ENCODE measurements around the gene AMOT.

DNA sequence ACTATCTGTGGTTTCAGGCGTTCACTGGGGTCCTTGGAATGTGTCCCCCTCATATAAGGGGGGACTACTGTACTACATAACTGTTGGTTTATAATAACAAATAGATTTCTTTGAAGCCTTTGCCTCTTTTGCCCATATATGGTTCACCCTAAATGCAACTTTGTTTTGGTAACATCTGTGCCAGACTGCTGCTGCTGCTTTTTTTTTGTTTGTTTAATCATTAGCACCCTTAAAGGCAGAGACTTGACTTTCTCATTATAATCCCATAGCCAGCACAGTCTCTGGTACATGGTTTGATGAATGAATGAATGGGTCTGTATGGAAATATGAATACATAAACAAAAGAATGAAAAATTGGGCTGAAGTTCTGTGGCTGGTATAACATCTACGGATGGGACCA is 80.7 kb downstream of the AMOT start:
- TF ChIP-seq, protein P1, sequence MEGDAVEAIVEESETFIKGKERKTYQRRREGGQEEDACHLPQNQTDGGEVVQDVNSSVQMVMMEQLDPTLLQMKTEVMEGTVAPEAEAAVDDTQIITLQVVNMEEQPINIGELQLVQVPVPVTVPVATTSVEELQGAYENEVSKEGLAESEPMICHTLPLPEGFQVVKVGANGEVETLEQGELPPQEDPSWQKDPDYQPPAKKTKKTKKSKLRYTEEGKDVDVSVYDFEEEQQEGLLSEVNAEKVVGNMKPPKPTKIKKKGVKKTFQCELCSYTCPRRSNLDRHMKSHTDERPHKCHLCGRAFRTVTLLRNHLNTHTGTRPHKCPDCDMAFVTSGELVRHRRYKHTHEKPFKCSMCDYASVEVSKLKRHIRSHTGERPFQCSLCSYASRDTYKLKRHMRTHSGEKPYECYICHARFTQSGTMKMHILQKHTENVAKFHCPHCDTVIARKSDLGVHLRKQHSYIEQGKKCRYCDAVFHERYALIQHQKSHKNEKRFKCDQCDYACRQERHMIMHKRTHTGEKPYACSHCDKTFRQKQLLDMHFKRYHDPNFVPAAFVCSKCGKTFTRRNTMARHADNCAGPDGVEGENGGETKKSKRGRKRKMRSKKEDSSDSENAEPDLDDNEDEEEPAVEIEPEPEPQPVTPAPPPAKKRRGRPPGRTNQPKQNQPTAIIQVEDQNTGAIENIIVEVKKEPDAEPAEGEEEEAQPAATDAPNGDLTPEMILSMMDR (IDR thresholded peaks at IDR 0.05) = no peak
- TF ChIP-seq POLR2AphosphoS5 (IDR thresholded peaks at IDR 0.05; ENCODE audit: low read depth, low read length) = no peak

Data from Panc1 (cell line).